Breast epithelium (tissue), 4 donors: ENCODE measurements around the gene SBK2. TPM values are rescaled to one million over a fixed set of nuclear protein-coding genes. Genes with fewer than 3 reads are reported as not detected.

Source experiments
- DNase-seq, 2 donors: peaks; one replicate each; pipeline ENCODE4 v3.0.0-alpha.2; 2019; ENCODE audit warnings: low spot score in 2 of 2
- H3K27ac ChIP-seq, 2 donors: fragments of 200-600 bp; sonication (generic) in 1 of 2; one replicate each; pipeline ENCODE4 v1.5.1; 2016 to 2019; ENCODE audit warnings: mild to moderate bottlenecking in 1 of 2
- H3K27me3 ChIP-seq, 2 donors: fragments of 200-600 bp; sonication (generic) in 1 of 2; one replicate each; pipeline versions ENCODE4 v1.5.1 to v1.6.0; 2017 to 2019; ENCODE audit warnings: control low read depth in 1 of 2, mild to moderate bottlenecking in 1 of 2
- H3K36me3 ChIP-seq: fragments of 200-600 bp; one replicate; pipeline ENCODE4 v1.5.1; 2019
- H3K4me1 ChIP-seq, 2 donors: fragments of 200-600 bp; sonication (generic); one replicate each; pipeline ENCODE4 v1.5.1; 2016 to 2019; ENCODE audit warnings: control low read depth in 1 of 2
- H3K4me3 ChIP-seq, 3 donors: fragments of 200-600 bp; sonication (generic); 1 replicate in 2 of 3; 2 replicates in 1 of 3; pipeline ENCODE4 v1.5.1; 2016 to 2019; ENCODE audit warnings: mild to moderate bottlenecking in 3 of 3, moderate library complexity in 2 of 3
- H3K9me3 ChIP-seq, 2 donors: fragments of 200-600 bp; sonication (generic) in 1 of 2; one replicate each; pipeline ENCODE4 v1.5.1; 2016 to 2019; ENCODE audit warnings: control low read depth in 1 of 2
- POLR2A ChIP-seq: fragments of 450-650 bp; IDR thresholded peaks from one replicate; pipeline ENCODE4 v1.6.1; 2016; ENCODE audit warnings: antibody characterized with exemption, mild to moderate bottlenecking, moderate library complexity
- POLR2AphosphoS5 ChIP-seq, 3 donors: sonication (generic); formaldehyde crosslinking; IDR thresholded peaks; one replicate each; pipeline ENCODE4 v1.6.1; 2017; ENCODE audit warnings: antibody characterized with exemption in 3 of 3
- intact Hi-C: fragments of 100-400 bp; cut with DNase I; formaldehyde crosslinking; loops from one replicate; pipeline ENCODE4 v1.15.1; 2023; ENCODE audit warnings: low total_unique reads
- total RNA-seq, 3 donors: library from RNA; depleted of rRNA; stranded (reverse); fragments of >200 nt; gene quantifications; one replicate each; pipeline ENCODE4 v1.1.0, GENCODE V29; 2016
- TF ChIP-seq, protein P1 (sequence below), 3 donors: fragments of 450-650 bp; IDR thresholded peaks; one replicate each; pipeline ENCODE4 v1.5.1; 2016 to 2017; ENCODE audit warnings: antibody characterized with exemption in 3 of 3, mild to moderate bottlenecking in 3 of 3, moderate library complexity in 3 of 3

SBK2 gene
- total RNA-seq, 3 donors from 2014 or later = not detected

DNA sequence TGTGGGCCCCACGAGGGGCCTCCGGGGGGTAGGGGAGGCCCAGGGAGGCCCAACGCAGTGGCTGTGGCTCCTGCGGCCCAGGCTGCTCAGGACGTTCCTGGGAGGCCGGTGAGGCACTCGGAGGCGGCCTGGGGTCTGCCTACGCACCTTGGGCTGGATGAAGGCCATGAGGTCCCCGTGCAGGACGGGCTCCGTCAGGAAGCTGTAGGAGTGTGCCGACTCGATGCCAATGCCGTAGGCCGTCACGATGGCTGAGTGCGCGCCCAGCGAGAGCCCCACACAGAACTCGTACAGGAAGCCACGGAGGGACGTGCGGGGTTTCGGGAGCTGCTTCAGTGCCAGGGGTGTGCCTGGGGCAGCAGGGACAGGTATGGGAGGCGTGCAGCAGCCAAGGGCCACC lies 5.9 kb downstream of the SBK2 start:
- intact Hi-C loops = no loop called here
- H3K4me1 ChIP-seq = peaks cover 0 to 3% of the 10 kb centered on the region in 2 donors
- no peak for TF ChIP-seq POLR2A
- no peak for TF ChIP-seq POLR2AphosphoS5 (IDR thresholded peaks at IDR 0.05)
- TF ChIP-seq, protein P1, sequence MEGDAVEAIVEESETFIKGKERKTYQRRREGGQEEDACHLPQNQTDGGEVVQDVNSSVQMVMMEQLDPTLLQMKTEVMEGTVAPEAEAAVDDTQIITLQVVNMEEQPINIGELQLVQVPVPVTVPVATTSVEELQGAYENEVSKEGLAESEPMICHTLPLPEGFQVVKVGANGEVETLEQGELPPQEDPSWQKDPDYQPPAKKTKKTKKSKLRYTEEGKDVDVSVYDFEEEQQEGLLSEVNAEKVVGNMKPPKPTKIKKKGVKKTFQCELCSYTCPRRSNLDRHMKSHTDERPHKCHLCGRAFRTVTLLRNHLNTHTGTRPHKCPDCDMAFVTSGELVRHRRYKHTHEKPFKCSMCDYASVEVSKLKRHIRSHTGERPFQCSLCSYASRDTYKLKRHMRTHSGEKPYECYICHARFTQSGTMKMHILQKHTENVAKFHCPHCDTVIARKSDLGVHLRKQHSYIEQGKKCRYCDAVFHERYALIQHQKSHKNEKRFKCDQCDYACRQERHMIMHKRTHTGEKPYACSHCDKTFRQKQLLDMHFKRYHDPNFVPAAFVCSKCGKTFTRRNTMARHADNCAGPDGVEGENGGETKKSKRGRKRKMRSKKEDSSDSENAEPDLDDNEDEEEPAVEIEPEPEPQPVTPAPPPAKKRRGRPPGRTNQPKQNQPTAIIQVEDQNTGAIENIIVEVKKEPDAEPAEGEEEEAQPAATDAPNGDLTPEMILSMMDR (IDR thresholded peaks at IDR 0.05) = no peak
- H3K27ac ChIP-seq = no peak overlapping the region
- no peaks in the 10 kb centered on the region for H3K9me3 ChIP-seq
- H3K36me3 ChIP-seq = no peaks in the 10 kb centered on the region
- H3K27me3 ChIP-seq = no peaks in the 10 kb centered on the region
- no peak overlapping the region for H3K4me3 ChIP-seq
- no peak for DNase-seq

DNA sequence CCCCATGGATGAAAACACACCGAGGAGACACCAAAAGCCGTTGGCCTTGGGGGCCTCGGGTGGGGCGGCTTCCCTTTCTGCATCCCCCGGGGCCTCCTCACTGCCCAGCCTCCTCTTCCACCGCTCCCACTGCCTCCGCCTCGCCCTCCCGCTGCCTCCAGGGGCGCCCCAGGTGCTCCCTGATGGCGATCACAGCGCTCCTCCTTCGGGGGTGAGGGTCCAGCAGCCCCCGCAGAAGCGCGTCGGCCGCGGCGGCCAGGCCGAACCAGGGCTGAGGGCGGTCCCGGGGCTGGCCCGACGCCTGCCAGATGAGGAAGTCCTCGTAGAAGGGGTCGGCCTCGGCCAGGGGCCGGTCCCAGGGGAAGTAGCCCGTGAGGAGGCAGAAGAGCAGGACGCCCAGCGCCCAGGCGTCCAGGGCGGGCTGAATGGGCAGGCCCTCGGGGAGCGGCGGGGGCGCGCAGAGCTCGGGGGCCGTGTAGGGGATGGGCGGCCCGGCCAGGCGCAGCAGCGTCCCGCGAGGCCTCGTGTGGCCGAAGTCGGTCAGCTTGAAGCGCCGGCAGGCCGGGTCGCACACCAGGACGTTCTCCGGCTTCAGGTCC lies 7.2 kb downstream of the SBK2 start:
- Histone ChIP-seq H3K36me3 (no peaks in the 10 kb centered on the region), H3K27ac (no peak overlapping the region), H3K4me3 (no peak overlapping the region), H3K27me3 (no peaks in the 10 kb centered on the region), H3K9me3 (no peaks in the 10 kb centered on the region), H3K4me1 (peaks cover 0 to 3% of the 10 kb centered on the region in 2 donors)
- DNase-seq = no peak
- no peak for TF ChIP-seq POLR2A
- TF ChIP-seq, protein P1 (IDR thresholded peaks at IDR 0.05) = no peak
- no peak for TF ChIP-seq POLR2AphosphoS5 (IDR thresholded peaks at IDR 0.05)
- intact Hi-C loops = no loop called here

DNA sequence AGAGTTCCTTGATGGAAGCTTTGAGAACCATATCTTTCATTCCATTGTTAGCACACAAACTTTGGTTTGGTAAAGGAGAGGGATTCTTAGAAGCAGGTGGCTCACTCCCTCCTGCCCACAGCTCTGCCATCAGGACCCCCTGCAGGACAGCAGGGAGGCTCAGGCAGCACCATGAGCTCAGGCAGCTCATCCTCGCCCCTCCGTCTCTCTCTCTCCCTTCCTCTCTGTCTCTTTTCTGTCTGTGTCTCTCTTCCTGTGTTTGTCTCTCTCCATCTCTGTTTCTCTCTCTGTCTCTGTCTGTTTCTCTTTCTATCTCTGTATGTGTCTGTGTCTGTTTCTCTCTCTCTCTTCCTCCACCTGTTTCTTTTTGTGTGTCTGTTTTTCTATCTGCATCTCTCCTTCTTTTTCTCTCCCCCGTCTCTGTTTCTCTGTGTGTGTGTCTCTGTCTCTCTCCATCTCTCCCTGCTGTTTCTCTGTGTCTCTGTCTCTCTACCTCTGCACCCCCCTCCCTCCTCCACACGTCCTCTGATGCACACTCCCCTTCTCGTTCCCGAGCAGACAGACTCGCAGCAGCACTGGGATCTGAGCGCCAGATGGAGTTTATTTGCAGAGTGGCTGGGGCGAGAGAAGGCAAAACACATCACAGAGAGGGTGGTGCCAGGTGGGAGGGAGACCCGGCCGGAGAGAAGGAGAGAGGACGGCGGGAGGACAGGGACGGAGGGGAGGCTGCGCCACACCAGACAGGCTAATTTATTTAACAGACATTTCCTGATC lies 8.7 kb downstream of the SBK2 start:
- DNase-seq = no peak
- Histone ChIP-seq H3K36me3 (no peaks in the 10 kb centered on the region), H3K27me3 (no peaks in the 10 kb centered on the region), H3K4me3 (no peak overlapping the region), H3K4me1 (peaks cover 0 to 3% of the 10 kb centered on the region in 2 donors), H3K27ac (no peak overlapping the region), H3K9me3 (no peaks in the 10 kb centered on the region)
- intact Hi-C loops = no loop called here
- TF ChIP-seq POLR2AphosphoS5 (IDR thresholded peaks at IDR 0.05) = no peak
- no peak for TF ChIP-seq POLR2A
- TF ChIP-seq, protein P1 (IDR thresholded peaks at IDR 0.05) = no peak

DNA sequence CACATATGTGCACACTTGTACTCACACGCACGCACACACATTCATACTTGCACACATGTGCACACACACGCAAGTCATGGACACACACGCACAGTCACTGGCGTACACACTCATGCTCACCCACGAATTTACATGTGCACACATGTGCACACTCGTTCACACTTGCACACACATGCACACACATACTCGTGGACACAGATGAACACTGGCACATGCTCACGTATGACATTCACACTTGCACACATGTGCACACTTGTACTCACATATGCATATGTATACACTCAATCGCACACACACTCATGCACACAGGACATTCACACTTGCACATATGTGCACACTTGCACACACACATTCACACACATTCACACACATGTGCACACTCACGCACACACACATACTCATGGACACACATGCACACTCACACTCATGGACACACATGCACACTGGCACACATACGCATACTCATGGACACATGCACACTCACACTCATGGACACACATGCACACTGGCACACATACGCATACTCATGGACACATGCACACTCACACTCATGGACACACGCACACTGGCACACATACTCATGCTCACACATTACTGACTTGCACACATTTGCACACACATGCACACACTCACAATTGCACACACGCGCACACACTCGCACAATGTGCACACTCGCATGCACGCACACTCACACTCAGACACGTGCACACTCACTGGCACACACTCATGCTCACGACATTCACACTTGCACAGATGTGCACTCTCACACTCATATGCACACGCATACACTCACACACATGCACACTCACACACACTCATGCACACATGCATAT lies 9.5 kb downstream of the SBK2 start:
- H3K9me3 ChIP-seq = no peaks in the 10 kb centered on the region
- DNase-seq = no peak
- no peaks in the 10 kb centered on the region for H3K36me3 ChIP-seq
- no peaks in the 10 kb centered on the region for H3K27me3 ChIP-seq
- H3K4me1 ChIP-seq = peaks cover 0 to 3% of the 10 kb centered on the region in 2 donors
- no peak overlapping the region for H3K27ac ChIP-seq
- no peak overlapping the region for H3K4me3 ChIP-seq
- intact Hi-C loops = no loop called here
- TF ChIP-seq, protein P1 (IDR thresholded peaks at IDR 0.05) = no peak
- TF ChIP-seq POLR2AphosphoS5 (IDR thresholded peaks at IDR 0.05) = no peak
- no peak for TF ChIP-seq POLR2A
